ENCODE measurements around the gene NEK8. TPM values are rescaled to one million over a fixed set of nuclear protein-coding genes. Genes with fewer than 3 reads are reported as not detected.
"Not testable (repeated sequence)": the region's sequence is repeated elsewhere in the genome, so short reads cannot be mapped to it uniquely, and the experiment has no call there.

The NEK8 gene
- total RNA-seq, 1 donor from 2014 or later, result 8.4 TPM

DNA sequence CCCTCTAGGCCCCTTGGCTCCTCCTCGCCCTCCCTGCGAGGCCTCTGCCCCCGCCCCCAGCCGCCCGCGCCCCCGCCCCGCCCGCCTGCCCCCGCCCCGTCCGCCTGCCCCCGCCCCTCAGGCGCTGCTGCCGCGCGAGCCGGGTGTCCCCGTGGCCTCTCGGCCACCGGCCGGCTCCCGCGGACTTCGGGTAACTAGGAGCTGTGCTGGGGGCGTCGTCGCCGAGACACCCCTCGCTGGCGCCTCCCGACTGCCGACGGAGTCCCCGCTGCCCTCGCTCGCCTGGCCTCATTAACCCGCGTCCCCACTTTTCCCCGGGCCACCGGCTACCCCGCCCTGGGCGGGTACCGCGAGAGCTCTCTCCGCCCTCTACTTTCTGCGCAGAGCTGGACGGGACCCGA is 2.4 kb upstream of the NEK8 start, which contains the start of gene TLCD1:
Gene TLCD1 (minus strand): TSS at position 8 of the 401 bp plus-strand sequence. CDS start 136 bp downstream, outside the sequence.
- H3K4me3 ChIP-seq (ENCODE audit: low read depth, low read length), result peak within 1 kb of the TSS; percentile 67
- TF ChIP-seq, protein P1, sequence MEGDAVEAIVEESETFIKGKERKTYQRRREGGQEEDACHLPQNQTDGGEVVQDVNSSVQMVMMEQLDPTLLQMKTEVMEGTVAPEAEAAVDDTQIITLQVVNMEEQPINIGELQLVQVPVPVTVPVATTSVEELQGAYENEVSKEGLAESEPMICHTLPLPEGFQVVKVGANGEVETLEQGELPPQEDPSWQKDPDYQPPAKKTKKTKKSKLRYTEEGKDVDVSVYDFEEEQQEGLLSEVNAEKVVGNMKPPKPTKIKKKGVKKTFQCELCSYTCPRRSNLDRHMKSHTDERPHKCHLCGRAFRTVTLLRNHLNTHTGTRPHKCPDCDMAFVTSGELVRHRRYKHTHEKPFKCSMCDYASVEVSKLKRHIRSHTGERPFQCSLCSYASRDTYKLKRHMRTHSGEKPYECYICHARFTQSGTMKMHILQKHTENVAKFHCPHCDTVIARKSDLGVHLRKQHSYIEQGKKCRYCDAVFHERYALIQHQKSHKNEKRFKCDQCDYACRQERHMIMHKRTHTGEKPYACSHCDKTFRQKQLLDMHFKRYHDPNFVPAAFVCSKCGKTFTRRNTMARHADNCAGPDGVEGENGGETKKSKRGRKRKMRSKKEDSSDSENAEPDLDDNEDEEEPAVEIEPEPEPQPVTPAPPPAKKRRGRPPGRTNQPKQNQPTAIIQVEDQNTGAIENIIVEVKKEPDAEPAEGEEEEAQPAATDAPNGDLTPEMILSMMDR (conservative IDR thresholded peaks at IDR 0.05; ENCODE audit: low read depth, low read length), result no peak
- DNase-seq (ENCODE audit: low read depth), result no peak

DNA sequence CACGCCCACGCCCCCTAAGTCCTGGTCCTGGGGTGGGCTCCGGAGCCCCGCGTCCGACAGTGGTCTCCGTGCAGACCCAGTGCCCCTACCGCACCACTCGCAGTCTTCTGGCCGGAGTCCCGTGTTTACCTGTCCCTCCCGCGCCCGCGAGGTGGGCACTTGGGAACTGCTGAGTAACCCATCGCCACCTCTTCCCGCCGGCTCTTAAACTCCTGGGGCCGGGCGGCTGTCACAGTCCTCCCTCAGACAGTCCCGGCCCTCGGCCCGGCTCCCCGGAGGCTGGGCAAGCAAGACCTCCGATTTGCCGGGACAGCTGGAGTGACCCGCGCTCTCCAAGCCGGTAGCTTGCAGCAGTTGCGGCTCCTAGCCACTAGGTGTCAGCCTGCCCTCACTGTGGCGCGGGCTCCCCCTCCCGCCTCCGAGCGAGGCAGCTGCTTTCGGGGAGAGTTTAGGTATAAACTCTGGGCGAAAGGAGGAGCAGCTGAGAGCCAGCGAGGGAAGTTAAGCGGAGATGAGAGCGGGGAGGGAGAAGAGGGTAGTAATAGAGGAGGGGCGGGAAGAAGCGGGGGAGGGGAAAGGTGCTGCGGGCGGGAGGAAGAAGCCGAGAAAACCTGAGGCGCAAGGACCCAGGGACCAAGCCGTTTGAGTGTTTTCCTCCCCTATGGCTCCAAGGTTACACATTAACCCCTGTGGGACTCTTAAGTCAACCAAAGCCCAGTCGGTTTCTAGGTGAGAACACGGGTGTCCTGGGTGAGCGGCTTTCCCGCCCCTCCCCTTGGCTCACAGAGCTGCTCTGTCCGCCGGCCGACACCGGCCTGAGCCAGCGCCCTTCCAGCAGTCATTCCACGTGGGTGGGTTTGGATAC is 1.7 kb upstream of the NEK8 start:
- TF ChIP-seq, protein P1 (conservative IDR thresholded peaks at IDR 0.05; ENCODE audit: low read depth, low read length), result peak; percentile 96
- peak; percentile 91 for DNase-seq (ENCODE audit: low read depth)

DNA sequence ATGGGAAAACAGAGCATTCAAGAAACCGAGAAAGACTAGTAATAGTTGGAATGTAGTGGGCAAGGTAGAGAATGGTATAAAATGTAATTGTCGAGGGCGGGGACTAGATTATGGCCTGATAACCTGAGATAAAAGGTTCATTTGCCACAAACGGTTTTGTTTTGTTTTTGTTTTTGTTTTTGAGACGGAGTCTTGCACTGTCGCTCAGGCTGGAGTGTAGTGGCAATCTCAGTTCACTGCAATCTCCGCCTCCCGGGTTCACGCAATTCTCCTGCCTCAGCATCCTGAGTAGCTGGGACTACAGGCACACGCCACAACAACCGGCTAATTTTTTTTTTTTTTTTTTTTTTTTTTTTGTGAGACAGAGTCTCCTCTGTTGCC is 1.4 kb downstream of the NEK8 start:
- no peak overlapping the region for H3K4me3 ChIP-seq (ENCODE audit: low read depth, low read length)
- TF ChIP-seq, protein P1 (conservative IDR thresholded peaks at IDR 0.05; ENCODE audit: low read depth, low read length), result no peak
- no peak for DNase-seq (ENCODE audit: low read depth)

More for the DNA sequence above, 1.7 kb upstream of the NEK8 start:
- H3K4me3 ChIP-seq (ENCODE audit: low read depth, low read length), result peak overlapping the region; percentile 67

DNA sequence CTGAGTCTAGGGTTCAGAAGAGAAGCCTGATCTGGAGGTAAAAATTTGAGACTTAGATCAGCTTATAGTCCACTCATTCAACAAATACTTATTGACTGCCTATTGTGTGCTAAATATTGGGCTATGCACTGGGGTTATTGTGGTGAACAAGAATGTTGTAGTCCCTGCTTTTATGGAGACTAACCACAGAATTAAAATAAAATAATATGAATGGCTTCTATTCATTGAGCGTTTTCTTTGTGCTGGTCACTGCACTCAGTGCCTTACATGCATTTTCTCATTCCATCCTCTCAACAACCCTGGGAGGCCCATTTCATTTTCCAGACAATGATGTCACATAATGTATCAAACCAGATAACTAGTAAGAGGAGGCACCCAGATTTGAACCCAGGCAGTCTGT is 4.8 kb downstream of the NEK8 start:
- H3K4me3 ChIP-seq (ENCODE audit: low read depth, low read length), result no peak overlapping the region
- no peak for DNase-seq (ENCODE audit: low read depth)
- TF ChIP-seq, protein P1 (conservative IDR thresholded peaks at IDR 0.05; ENCODE audit: low read depth, low read length), result no peak

GRCh38 chr17:28734712-28735241 is 6.2 kb downstream of the NEK8 start:
- no peak for DNase-seq (ENCODE audit: low read depth)
- TF ChIP-seq, protein P1 (conservative IDR thresholded peaks at IDR 0.05; ENCODE audit: low read depth, low read length), result no peak
- no peak overlapping the region for H3K4me3 ChIP-seq (ENCODE audit: low read depth, low read length)

- DNase-seq (ENCODE audit: low read depth), result no peak
- TF ChIP-seq, protein P1 (conservative IDR thresholded peaks at IDR 0.05; ENCODE audit: low read depth, low read length), result no peak
- no peak overlapping the region for H3K4me3 ChIP-seq (ENCODE audit: low read depth, low read length)
These were observed 6.7 kb downstream of the NEK8 start for GRCh38 chr17:28735242-28735722.

- not testable (repeated sequence) for DNase-seq (ENCODE audit: low read depth); H3K4me3 ChIP-seq (ENCODE audit: low read depth, low read length)
These were observed 7.6 kb downstream of the NEK8 start for GRCh38 chr17:28735913-28736769.
